Loucy (cell line): ENCODE results near the gene SCN4A.
"Not testable (repeated sequence)": the region's sequence is repeated elsewhere in the genome, so short reads cannot be mapped to it uniquely, and the experiment has no call there.

Source experiments
- H2AFZ ChIP-seq: fragments of 200-600 bp; sonication (generic); 2 replicates; pipeline ENCODE4 v1.6.0; 2016; ENCODE audit warnings: antibody characterized with exemption, mild to moderate bottlenecking, low read length, moderate library complexity
- H3F3A ChIP-seq: fragments of 200-600 bp; 2 replicates; pipeline ENCODE4 v1.6.0; 2016; ENCODE audit warnings: antibody characterized with exemption, low read depth, mild to moderate bottlenecking
- H3K27me3 ChIP-seq: fragments of 200-600 bp; sonication (generic); 2 replicates; pipeline ENCODE4 v1.6.1; 2014; ENCODE audit warnings: low read length, mild to moderate bottlenecking; ENCODE audit not compliant: insufficient read depth, poor library complexity, severe bottlenecking
- H3K36me3 ChIP-seq: fragments of 200-600 bp; sonication (generic); 2 replicates; pipeline ENCODE4 v1.6.1; 2016; ENCODE audit warnings: low read length; ENCODE audit not compliant: insufficient read depth
- H3K4me1 ChIP-seq: fragments of 200-600 bp; sonication (generic); 2 replicates; pipeline ENCODE4 v1.5.1; 2014; ENCODE audit warnings: low read length, mild to moderate bottlenecking; ENCODE audit not compliant: insufficient read depth, poor library complexity, severe bottlenecking
- H3K4me2 ChIP-seq: fragments of 200-600 bp; sonication (generic); 2 replicates; pipeline ENCODE4 v1.6.0; 2014; ENCODE audit warnings: antibody characterized with exemption, low read length, low read depth, mild to moderate bottlenecking; ENCODE audit not compliant: poor library complexity, severe bottlenecking
- H3K4me3 ChIP-seq: fragments of 200-600 bp; sonication (generic); 2 replicates; pipeline ENCODE4 v1.5.1; 2014; ENCODE audit warnings: low read length, mild to moderate bottlenecking, mixed read lengths; ENCODE audit not compliant: poor library complexity, severe bottlenecking
- H3K79me2 ChIP-seq: fragments of 200-600 bp; sonication (generic); 2 replicates; pipeline ENCODE4 v1.6.1; 2014; ENCODE audit warnings: low read length; ENCODE audit not compliant: insufficient read depth
- H3K9ac ChIP-seq: fragments of 200-600 bp; sonication (generic); 2 replicates; pipeline ENCODE4 v1.6.0; 2014; ENCODE audit warnings: mild to moderate bottlenecking, low read depth, low read length, moderate library complexity; ENCODE audit not compliant: poor library complexity, severe bottlenecking
- H3K9me2 ChIP-seq: fragments of 200-600 bp; sonication (generic); replicated peaks from 2 replicates; pipeline ENCODE4 v1.6.1; 2016; ENCODE audit warnings: low read depth, low read length, mixed read lengths
- H3K9me3 ChIP-seq: fragments of 200-600 bp; sonication (generic); 2 replicates; pipeline ENCODE4 v1.6.1; 2014; ENCODE audit warnings: mild to moderate bottlenecking, antibody characterized with exemption, low read length, low read depth; ENCODE audit not compliant: insufficient read depth
- H4K20me1 ChIP-seq: fragments of 200-600 bp; sonication (generic); 2 replicates; pipeline ENCODE4 v1.6.0; 2014; ENCODE audit warnings: antibody characterized with exemption, low read length, mild to moderate bottlenecking; ENCODE audit not compliant: insufficient read depth, poor library complexity, severe bottlenecking
- CTCF ChIP-seq: fragments of 200-600 bp; sonication (generic); conservative IDR thresholded peaks from 2 replicates; pipeline ENCODE4 v1.5.1; 2014; ENCODE audit warnings: mild to moderate bottlenecking, antibody characterized with exemption, low read length

SCN4A gene

GRCh38 chr17:63892316-63893037 lies 80.2 kb downstream of the SCN4A start:
- H3K4me1 ChIP-seq, H3K9ac ChIP-seq, H3K9me3 ChIP-seq, H2AFZ ChIP-seq, H3F3A ChIP-seq, H3K36me3 ChIP-seq, H4K20me1 ChIP-seq, H3K27me3 ChIP-seq, H3K4me2 ChIP-seq, H3K4me3 ChIP-seq, H3K9me2 ChIP-seq, H3K79me2 ChIP-seq: not testable (repeated sequence)
- TF ChIP-seq CTCF, result peak; percentile 61

GRCh38 chr17:63889026-63889848 lies 83.5 kb downstream of the SCN4A start:
- peak overlapping the region; percentile 24 for H3K4me2 ChIP-seq
- H3K9me3 ChIP-seq, H4K20me1 ChIP-seq, H3K27me3 ChIP-seq, H3K4me1 ChIP-seq, H3K79me2 ChIP-seq, H3F3A ChIP-seq, H3K36me3 ChIP-seq, H3K9ac ChIP-seq, H3K9me2 ChIP-seq, H3K4me3 ChIP-seq, H2AFZ ChIP-seq: not testable (repeated sequence)
- TF ChIP-seq CTCF, result peak; percentile 45
